HG03521 (cell line): ENCODE measurements around the gene FKBP10.
"Not testable (repeated sequence)": the region's sequence is repeated elsewhere in the genome, so short reads cannot be mapped to it uniquely, and the experiment has no call there.

Experiments used
- ATAC-seq: cut with Tn5 transposase; IDR thresholded peaks from one replicate; pipeline ENCODE4 v1.9.1; 2021; ENCODE audit warnings: mild to moderate bottlenecking, moderate library complexity; ENCODE audit not compliant: unreplicated experiment

The FKBP10 gene, protein sequence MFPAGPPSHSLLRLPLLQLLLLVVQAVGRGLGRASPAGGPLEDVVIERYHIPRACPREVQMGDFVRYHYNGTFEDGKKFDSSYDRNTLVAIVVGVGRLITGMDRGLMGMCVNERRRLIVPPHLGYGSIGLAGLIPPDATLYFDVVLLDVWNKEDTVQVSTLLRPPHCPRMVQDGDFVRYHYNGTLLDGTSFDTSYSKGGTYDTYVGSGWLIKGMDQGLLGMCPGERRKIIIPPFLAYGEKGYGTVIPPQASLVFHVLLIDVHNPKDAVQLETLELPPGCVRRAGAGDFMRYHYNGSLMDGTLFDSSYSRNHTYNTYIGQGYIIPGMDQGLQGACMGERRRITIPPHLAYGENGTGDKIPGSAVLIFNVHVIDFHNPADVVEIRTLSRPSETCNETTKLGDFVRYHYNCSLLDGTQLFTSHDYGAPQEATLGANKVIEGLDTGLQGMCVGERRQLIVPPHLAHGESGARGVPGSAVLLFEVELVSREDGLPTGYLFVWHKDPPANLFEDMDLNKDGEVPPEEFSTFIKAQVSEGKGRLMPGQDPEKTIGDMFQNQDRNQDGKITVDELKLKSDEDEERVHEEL

DNA sequence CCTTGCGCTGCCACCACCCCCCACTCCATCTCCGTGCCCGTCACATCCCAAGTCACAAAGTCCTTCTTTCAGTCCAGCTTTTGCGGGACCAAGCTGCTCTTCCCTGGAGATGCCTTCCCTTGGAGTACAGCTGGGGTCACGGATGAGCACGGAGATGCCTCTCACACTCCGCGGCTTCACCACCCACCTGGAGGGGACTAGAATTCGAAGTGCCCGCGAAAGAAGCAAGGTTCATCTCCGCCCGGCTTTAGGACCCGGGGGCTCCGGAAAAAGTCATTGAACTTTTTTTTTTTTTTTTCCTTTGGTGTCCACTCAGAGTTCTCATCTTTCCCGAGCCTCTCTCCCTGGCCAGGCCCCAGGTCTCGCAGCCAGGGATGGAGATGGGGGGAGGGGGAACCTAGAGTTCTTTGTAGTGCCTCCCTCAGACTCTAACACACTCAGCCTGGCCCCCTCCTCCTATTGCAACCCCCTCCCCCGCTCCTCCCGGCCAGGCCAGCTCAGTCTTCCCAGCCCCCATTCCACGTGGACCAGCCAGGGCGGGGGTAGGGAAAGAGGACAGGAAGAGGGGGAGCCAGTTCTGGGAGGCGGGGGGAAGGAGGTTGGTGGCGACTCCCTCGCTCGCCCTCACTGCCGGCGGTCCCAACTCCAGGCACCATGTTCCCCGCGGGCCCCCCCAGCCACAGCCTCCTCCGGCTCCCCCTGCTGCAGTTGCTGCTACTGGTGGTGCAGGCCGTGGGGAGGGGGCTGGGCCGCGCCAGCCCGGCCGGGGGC lies at the start of gene FKBP10:
Gene FKBP10, plus strand, starts transcription at position 624 of the 771 bp plus-strand sequence. Its CDS starts 31 bp downstream, at position 655.
- ATAC-seq = no peak

GRCh38 chr17:41763327-41763726 lies 49.5 kb upstream of the FKBP10 start:
- ATAC-seq = no peak

GRCh38 chr17:41766135-41766534 lies 46.7 kb upstream of the FKBP10 start:
- ATAC-seq = no peak

- ATAC-seq = no peak
These were observed 45.3 kb upstream of the FKBP10 start for GRCh38 chr17:41767324-41768042.

DNA sequence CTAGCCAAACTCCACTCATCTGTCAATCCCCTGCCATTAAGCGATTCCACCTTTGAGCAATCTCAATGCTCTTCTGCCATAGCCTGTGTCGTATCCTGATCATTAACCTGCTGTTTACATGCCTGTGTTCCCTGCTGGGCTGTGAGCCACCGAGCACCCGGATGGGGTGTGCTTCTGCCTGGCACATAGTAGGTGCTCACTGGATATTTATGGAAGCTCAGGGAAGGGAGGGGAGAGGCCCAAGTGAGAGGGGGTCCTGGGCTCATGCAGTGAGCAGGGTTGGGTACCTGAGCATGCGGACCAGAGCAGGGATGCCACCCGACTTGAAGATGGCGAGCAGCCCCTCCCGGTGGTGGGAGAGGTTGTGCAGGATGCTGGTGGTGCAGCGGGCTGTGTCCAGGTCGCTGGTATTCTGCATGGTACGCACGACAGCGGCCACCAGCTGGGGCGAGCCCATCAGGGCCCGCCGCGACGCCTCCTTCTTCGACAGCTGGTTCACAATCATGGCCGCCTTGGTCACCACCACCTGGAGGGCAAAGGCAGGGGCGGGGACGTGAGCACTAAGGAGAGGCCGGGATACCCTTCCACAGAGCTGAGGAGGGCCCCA lies 44.0 kb upstream of the FKBP10 start:
- no peak for ATAC-seq

- no peak for ATAC-seq
These were observed 43.4 kb upstream of the FKBP10 start for GRCh38 chr17:41769346-41769862.

DNA sequence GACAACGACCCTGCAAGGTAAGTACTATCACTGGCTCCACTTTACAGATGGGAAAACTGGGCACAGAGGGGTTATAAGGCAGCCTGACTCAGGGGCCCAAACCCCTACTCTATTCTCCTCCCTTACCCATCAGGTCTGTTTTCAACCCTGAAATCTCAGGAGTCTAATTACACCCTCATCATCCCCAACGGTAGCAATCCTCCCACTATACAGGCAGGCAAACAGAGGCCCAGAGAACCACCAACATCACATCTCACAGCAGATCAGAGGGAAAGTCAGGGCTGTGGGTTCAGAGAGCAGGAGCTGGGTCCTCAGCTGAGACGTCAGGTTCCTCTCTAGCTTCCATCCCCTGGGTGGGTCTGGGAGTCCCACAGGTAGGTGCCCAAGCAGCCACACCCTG lies 42.8 kb upstream of the FKBP10 start:
- ATAC-seq = no peak

GRCh38 chr17:41771389-41772206 lies 41.2 kb upstream of the FKBP10 start:
- no peak for ATAC-seq

GRCh38 chr17:41772218-41772585 lies 40.6 kb upstream of the FKBP10 start:
- ATAC-seq = no peak

GRCh38 chr17:41772586-41773189 lies 40.1 kb upstream of the FKBP10 start:
- ATAC-seq = no peak

GRCh38 chr17:41773190-41773588 lies 39.6 kb upstream of the FKBP10 start:
- no peak for ATAC-seq

GRCh38 chr17:41773731-41774193 lies 39.0 kb upstream of the FKBP10 start:
- no peak for ATAC-seq

DNA sequence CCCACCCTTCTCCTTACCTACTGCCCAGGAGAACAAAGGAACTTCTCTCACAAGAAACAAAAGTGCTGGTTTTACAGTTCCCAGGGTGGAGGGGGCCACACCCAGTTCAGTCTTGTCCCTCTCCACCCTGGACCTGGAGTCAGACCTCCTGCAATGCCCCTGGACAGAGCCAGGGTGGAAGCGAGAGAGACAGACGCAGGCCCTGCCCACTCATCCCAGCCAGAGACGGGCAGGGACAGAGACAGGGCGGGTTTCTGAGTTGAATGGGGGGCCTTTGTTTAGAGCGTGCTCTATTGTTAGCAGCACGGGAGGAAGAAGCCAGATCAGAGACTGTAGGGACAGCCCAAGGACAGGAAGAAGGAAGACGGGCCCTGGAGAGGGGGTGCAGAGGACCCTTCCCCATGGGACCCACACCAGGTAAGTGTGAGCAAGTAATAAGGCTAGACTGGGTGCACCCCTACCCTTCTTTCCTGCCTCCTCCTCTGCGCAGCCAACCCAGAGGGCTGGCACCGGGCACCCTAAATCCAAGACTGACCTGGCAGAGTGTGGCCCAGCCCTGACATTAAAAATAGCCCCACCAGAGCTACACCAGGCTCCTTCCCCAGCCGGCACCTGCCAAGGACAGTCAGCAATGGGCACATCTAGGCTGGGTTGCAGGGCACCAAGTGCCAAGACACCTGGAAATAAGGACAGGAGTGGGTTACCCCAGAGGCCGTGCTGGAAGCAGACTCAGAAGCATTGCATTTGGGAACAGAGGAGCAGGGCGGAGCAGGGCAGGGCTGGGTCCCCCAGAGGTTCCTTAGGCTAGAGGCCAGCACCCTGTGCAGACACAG lies 37.2 kb upstream of the FKBP10 start:
- no peak for ATAC-seq

- not testable (repeated sequence) for ATAC-seq
These were observed 36.4 kb upstream of the FKBP10 start for GRCh38 chr17:41776262-41776900.

DNA sequence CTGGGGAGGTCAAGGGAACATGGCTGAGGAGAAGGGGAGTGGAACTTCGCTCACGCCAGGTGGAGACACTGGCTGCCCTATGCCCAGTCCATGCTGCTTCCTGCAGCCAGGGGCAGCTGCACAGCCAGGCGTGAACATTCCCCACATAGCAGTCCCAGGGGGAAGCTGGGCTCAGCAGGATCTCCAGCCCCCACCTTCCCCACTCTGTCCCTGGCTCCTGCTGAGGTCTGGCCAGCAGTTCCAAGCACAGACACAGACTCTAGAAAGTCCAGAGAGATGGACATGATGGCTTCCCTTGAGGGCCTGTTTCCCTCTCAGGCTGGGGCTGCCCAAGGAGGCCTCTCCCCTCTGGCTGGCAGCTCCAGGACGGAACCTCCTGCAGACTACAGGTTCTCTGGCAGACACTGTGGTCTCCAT lies 35.6 kb upstream of the FKBP10 start:
- ATAC-seq = no peak

DNA sequence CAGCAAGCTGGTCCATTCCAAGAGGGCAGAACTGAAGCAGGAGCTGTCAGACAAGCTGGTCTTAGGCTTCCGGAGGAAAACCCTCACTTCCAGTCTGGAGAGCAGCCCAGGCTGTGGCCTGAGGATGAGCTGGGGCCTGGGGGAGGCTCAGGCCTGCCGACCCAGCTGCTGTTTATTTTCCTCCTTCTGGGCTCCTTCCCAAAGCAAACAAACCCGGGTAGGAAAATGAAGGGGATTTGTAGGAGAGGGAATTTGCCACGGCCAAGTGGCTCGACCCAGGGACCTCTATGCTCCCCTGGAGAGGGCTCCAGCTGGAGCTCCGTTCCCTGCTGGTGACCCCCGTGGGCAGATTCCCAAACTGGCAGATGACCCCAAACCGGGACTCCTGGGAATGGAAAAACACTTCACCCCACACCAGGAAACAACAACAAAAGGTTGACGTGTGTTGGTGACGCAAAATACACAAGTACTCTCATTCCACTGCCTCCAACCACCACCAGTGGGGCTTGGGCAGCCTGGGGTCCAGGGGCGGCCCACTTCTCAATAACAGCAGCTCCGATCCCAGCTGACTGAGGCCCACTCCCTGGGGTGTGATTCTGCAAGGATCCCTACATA lies 35.1 kb upstream of the FKBP10 start:
- no peak for ATAC-seq

DNA sequence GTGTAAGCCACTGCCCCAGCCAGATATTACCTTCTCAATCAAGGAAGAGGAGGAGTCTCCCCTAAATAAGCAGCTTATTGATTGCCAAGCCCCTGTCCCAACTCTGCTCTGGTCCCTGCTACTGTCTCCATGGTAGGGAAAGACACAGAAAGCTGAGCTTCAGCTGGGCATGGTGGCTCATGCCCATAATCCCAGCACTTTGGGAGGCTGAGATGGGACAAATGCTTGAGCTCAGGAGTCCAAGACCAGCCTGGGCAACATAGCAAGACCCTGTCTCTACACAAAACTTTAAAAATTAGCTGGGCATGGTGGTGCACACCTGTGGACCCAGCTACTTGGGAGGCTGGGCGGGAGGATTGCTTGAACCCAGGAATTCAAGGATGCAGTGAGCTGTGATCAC lies 32.9 kb upstream of the FKBP10 start:
- no peak for ATAC-seq
